Skin epidermis (tissue), 12 donors: ENCODE data around the gene SNX25.

Experiments used
- H3K27ac ChIP-seq, 21 experiments: fragments of 200-600 bp; sonication (generic) in 11 of 21; one replicate each; pipeline ENCODE4 v1.5.0; 2020; ENCODE audit warnings: mild to moderate bottlenecking in 3 of 21, inconsistent platforms in 2 of 21, moderate library complexity in 2 of 21
- H3K4me3 ChIP-seq, 7 experiments: fragments of 200-600 bp; sonication (generic) in 2 of 7; one replicate each; pipeline ENCODE4 v1.5.0; 2020; ENCODE audit warnings: inconsistent platforms in 2 of 7, mild to moderate bottlenecking in 2 of 7, moderate library complexity in 1 of 7

SNX25 gene

DNA sequence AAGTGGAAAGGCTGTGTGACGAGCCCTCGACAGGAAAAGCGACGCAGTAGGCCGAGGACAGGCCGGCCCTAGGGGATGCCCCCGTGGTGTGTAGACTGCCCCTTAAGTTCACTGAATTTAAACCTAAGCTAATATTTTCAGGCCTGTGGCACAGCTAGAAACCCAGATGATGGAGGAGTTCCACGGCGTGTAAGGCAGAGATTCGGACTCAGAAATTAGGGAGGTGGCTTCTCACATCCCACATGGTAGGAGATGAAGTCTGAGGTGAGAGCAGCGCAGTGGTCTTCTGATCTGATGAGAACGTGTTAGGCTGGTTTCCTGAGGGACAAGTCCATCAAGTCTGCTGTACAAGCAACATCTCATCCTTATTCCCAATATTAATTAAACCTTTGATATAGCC, 178.6 kb downstream of the SNX25 start:
- H3K4me3 ChIP-seq, result no peak overlapping the region
- H3K27ac ChIP-seq, result no peak overlapping the region

DNA sequence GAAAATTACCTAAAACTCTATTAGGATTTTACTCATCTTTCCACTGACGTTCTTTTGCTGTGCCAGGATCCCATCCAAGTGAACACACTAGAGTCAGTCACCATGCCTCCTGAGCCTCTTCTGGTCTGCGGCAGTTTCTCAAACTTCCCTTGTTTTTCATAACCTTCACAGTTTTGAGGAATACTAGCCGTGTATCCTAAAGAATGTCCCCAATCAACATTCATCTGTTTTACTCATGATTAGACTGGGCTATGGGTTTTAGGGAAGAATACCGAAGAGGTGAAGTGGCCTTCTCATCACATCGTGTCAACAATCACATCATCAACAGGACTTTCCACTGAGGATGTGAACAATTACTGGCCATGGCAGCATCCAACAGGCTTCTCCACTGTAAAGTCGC, 181.5 kb downstream of the SNX25 start:
- Histone ChIP-seq H3K27ac (no peak overlapping the region), H3K4me3 (no peak overlapping the region)

DNA sequence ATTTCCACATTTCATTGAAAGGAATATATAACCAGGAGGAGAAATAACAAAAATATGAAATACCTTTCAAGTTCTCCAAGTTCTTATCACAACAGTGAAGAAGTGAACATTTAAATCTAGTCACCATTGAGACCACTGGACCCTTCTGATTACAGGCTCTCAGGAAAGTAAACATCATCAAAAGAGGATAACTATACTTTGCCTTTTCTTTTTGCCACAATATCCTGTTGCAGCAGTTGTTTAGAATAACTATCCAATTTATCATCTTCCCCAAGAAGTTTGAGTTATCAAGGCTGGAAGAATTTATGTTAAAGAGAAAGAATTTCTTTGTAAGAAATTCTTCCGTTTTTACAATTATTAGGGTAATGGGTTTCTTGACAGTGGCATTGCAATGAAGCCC, 182.8 kb downstream of the SNX25 start:
- no peak overlapping the region for H3K27ac ChIP-seq
- H3K4me3 ChIP-seq, result no peak overlapping the region

DNA sequence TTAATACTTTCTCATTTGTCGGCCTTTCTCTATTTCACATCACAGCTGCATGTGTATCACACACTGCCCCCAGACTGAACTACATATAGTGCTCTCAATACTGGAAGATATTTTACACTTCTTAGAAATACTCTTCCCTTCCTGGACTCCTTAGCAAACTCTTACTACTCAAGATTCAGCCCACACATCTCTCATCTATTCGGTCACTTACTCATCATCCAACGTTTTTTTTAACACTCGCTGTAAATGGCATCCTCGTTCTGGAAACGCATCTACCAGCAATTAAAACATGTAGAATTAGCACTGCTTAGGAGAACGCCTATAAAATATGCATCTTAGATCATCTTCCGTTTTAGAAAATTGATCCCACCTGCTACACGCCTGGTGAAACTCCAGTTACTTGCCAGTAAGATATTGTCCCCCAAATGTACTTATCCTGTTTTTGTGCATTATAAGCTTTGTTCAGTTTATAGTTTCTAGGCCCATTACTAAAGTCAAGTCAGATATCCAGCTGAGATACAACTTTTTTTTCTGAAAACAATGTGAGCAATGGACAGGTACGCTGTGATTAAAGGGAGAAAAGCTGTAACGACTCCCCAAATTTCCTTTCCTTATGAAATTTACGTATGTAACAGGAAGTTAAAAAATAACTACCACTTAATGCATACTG, 185.3 kb downstream of the SNX25 start:
- H3K27ac ChIP-seq, result peak overlapping the region in 17 of 21 experiments; percentile 94 to 100 (median 98)
- peak overlapping the region; percentile 59 to 75 (median 70) for H3K4me3 ChIP-seq

DNA sequence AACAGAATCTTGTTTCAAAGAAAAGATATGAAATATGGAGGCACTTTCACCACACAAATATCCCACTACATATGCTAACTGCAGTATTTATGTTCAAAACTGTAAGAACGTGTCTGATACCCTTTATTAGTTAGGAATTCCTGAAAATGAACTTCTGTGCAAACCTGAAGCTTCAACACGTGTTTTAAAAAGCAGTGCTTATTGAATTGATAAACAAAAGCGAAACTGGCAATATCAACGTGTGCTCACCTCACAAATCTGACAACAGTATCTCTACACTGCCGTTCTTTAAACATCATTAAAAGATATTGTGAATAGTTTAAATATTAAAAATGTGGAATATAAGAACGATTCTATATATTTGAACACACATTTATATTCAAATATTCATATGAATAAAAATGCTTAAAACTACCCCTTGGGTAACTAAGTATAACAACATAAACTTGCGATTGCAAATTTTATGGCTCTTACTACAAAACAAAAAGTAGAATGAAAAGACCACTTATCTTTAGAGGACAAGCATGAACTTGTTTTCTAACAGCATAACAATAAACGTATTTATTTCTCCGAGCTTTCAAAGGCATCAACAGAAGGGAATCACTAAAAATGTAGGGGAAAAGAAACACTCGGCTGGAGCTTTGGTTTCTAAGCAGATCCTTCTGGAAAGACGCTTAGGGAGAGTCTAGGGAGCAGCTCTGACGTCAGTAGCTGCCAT, 186.0 kb downstream of the SNX25 start, which contains the start of gene LRP2BP:
Gene LRP2BP (minus strand): TSS at position 687 of the 718 bp plus-strand sequence. CDS start 17,738 bp downstream, outside the sequence.
- H3K27ac ChIP-seq, result peak within 1 kb of the TSS; percentile 92 to 100 (median 98)
- peak within 1 kb of the TSS; percentile 59 to 75 (median 70) for H3K4me3 ChIP-seq

DNA sequence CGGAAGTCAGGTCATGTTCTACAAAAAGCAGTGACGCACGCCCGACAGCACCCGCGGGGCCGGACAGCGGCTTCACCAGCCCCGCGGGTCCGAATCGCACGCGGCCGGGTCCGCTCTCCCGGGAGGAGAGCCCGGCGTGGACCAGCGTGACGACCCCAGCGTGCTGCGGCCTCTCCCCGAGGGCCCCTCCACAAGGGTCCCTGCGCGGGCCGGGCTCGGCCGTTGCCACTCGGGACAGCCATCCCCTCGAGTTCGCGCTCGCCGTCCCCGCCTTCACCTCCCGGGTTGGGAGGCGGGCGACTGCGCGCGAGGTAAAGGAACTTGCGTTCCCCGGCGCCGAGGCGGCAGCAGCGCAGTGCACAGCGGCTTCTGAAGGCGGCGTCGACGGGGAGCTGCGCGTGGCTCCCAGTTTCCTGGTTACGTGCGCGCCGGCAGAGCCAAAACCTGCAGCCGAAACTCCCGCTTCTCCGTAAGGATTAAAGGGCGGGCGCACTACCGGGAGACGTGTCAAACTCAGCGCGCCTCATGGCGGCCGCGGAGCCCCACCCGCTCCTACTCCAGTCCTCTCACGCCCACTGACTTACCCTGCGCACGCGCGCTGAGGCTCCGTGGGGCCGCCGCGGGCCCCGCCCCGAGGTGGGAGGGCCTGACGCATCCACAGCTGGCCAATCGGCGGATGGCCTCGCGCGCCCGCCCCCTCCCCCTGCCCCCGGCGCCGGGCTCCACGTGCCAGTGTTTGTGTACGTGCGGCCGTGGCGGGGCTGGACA, 186.7 kb downstream of the SNX25 start:
- H3K4me3 ChIP-seq, result peak overlapping the region; percentile 59 to 75 (median 70)
- H3K27ac ChIP-seq, result peak overlapping the region; percentile 92 to 100 (median 98)

DNA sequence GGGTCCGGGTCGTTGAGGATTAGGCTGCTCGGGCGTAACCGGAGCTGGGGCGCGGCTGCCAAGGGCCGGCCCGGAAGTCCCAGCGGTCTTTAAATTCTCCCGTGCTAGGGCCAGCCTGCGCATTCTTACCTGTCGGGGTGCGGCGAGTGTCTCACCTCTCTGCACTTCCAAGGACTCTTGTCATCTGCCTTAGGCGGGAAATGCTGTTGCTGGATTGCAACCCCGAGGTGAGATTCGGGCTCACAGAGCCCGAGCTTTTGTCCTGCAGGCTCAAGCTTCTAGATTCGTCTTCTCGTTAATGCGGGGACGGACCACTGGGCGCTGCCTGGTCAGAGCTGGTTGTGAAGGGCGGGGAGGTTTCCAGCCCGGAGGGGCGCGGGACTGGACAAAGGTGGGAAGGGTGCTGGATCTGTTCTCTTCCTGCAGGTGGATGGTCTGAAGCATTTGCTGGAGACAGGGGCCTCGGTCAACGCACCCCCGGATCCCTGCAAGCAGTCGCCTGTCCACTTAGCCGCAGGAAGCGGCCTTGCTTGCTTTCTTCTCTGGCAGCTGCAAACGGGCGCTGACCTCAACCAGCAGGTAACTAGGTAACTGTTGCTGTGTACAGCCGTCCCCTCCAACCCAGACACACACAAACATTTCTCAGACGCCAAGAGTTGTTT, 187.5 kb downstream of the SNX25 start, which contains the start of gene ANKRD37:
Gene ANKRD37 (plus strand): TSS at position 118 of the 662 bp plus-strand sequence. CDS start 83 bp downstream, at position 201.
- Histone ChIP-seq H3K4me3 (peak within 1 kb of the TSS; percentile 59 to 75 (median 70)), H3K27ac (peak within 1 kb of the TSS; percentile 92 to 100 (median 98))

DNA sequence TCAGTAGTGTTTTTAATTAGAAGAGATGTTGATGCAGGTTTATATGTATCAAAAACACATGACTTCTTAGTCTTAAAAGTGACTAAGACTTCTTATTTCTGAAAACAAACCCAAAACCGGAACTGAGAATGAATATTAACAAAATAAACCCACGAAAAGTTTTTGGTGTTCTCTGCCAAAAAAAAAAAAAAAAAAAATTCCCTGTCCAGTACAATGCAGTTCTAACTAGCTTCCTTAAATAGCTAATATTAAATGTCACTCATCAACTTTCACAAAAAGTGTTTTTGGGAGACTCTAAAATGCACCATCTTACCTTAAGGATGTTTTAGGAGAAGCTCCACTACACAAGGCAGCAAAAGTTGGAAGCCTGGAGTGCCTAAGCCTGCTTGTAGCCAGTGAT, 189.2 kb downstream of the SNX25 start:
- no peak overlapping the region for H3K4me3 ChIP-seq
- H3K27ac ChIP-seq, result peak overlapping the region in 4 of 21 experiments; percentile 11 to 55 (median 33)

DNA sequence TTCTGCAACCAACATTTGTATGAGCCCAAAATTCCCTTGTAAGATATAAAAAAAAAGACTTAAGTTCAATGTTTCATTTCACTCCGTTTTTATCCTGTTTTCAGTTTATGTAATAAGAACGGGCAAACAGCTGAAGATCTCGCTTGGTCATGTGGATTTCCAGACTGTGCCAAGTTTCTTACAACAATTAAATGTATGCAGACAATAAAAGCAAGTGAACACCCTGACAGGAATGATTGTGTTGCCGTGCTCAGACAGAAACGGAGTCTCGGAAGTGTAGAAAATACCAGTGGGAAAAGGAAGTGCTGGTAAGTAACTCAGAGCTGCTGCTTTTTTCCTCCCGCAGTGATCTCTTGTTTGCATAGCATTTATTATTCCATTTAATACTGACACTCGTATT, 190.1 kb downstream of the SNX25 start:
- peak overlapping the region in 4 of 21 experiments; percentile 11 to 47 (median 26) for H3K27ac ChIP-seq

DNA sequence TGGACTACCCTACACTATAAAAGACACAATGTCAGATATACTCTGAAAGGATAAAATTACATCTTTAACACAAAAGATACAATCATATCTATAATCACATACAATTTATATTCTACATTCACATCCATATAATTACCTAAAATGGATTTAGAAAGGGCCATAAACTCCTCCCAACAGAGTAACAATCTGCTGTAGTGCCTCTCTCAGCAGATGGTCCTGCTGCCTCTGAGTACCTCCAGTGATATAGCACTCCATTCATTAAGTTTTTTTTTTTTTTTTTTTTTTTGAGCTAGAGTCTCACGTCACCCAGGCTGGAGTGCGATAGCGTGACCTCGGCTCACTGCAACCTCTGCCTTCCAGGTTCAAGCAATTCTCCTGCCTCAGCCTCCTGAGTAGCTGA, 194.6 kb downstream of the SNX25 start:
- H3K4me3 ChIP-seq, result no peak overlapping the region
- H3K27ac ChIP-seq, result no peak overlapping the region

More for the DNA sequence above, 190.1 kb downstream of the SNX25 start:
- H3K4me3 ChIP-seq, result no peak overlapping the region

DNA sequence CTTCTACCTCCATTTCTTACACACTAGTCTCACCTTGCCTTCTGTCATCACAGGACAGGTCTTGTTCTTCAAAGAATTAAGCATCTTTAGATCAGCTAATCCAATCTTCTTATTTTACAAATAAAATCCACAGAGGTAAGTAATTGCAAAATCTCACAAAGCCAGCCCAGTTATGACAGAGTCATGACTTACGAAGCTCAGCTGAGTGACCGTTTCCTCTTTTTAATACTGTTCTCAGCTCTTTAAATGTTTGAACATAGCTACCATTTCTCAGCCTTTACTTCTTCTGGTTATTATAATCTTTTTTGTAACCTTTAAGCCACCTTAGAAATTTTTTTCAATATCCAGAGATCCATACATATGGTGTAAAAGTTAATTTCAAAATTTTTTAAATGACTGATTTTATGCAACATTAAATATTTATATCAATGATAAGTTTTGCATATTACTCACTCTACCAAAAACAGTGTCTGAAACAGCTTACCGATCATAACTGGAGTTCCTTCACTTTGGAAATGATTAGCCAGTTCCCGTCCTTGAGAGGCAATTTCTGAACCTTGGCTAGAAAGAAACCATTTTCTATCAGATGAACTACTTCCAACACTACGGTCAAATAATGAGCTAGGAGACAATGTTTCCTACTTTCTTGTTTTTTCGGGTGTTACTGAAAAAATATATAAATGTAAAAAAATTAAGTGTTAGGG, 196.1 kb downstream of the SNX25 start:
- Histone ChIP-seq H3K4me3 (no peak overlapping the region), H3K27ac (no peak overlapping the region)

DNA sequence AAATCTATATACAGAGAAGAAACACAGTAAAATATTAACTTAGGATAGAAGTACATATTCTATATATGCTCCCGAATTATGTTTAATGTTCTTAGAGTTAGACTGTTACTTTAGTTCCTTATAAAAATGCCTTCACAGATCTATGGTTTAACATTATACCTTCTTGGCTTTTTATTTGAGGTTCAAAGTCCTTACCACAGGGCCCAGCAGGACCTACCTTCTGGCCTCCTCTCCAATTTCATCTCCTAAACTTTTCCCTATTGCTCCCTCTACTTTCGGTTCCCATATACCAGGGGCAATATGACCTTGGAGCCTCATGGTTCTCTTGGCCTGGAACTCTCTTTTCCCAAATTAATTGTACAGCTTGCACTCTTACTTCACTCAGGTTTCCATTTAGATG, 199.0 kb downstream of the SNX25 start:
- Histone ChIP-seq H3K27ac (no peak overlapping the region), H3K4me3 (no peak overlapping the region)

DNA sequence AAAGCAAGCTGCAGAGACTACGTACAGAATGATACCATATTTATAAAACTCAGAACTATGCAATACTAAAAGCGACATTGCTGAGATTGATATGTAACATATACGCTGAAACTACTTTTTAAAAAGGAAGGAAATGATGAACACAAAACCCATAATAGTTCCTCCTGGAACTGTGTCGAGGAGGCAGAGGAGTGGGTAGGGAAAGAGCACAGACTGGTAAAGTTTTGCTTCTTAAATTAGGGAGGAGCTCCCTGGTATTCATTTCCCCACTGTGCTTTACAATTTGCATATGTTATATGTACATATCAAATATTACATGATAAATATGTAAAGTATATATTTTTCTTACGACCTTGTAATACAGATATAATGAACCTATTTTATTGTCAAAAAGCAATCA, 202.5 kb downstream of the SNX25 start:
- H3K27ac ChIP-seq, result no peak overlapping the region
- H3K4me3 ChIP-seq, result no peak overlapping the region

DNA sequence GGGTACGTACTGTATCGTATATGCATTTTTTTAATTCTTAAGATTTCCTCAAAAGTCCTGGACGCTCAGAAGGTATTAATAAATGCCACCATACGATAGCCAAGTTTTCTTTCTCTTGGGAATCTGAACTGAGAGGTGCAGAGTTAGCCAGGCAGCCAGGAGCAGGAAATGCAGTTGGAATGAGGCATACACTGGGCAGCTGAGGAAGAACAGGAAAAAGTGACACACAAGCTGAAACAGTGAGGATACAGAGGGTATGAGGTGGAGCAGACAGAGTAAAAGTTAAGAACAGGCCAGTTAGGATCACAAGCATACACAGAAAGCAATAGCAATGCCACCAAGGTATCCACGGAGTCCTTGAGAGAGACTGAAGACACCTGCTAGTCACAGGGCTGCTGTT, 203.0 kb downstream of the SNX25 start:
- no peak overlapping the region for H3K4me3 ChIP-seq
- no peak overlapping the region for H3K27ac ChIP-seq
